ENCODE results near the gene ADAM10. TPM values are rescaled to one million over a fixed set of nuclear protein-coding genes. Genes with fewer than 3 reads are reported as not detected.

ADAM10 gene
- polyA plus RNA-seq, 1 donor: 110 TPM

- no peak overlapping the region for H3K4me3 ChIP-seq (ENCODE audit: low read length)
- H3K4me1 ChIP-seq (ENCODE audit: control insufficient read depth, insufficient read depth, low read length): peaks cover 19% of the 10 kb centered on the region
- H3K27ac ChIP-seq (ENCODE audit: low read length): no peak overlapping the region
- H3K36me3 ChIP-seq (ENCODE audit: control insufficient read depth, insufficient read depth, low read length): no peaks in the 10 kb centered on the region
- H3K27me3 ChIP-seq (ENCODE audit: control insufficient read depth, insufficient read depth, low read length): no peaks in the 10 kb centered on the region
- 93% methylated on average over 3 of the region's 3 CpGs for WGBS (ENCODE audit: insufficient coverage, low lambda C conversion rate)
- no peaks in the 10 kb centered on the region for H3K9me3 ChIP-seq (ENCODE audit: control insufficient read depth, low read depth, low read length)
- DNase-seq: no peak
These were observed 193.0 kb downstream of the ADAM10 start for GRCh38 chr15:58556541-58556940.

DNA sequence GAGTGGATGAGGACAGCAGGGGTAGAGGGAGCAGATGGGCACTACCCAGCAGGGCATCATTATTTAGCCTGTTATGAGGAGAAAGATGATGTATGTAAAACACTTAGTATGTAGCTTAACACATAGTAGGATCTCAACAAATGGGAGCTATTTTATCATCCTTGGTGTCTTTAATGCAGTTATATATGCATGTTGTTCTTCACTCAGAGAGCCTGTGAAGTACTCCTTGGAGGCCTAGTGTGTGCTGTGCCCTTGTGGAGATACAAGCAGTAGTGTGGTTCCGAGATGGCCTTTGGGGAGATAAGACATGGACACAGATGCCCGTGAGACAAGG, 193.5 kb downstream of the ADAM10 start:
- Histone ChIP-seq H3K27ac (ENCODE audit: low read length) (no peak overlapping the region), H3K9me3 (ENCODE audit: control insufficient read depth, low read depth, low read length) (no peaks in the 10 kb centered on the region), H3K36me3 (ENCODE audit: control insufficient read depth, insufficient read depth, low read length) (no peaks in the 10 kb centered on the region), H3K4me3 (ENCODE audit: low read length) (no peak overlapping the region), H3K4me1 (ENCODE audit: control insufficient read depth, insufficient read depth, low read length) (peaks cover 21% of the 10 kb centered on the region), H3K27me3 (ENCODE audit: control insufficient read depth, insufficient read depth, low read length) (no peaks in the 10 kb centered on the region)
- DNase-seq: no peak
- 60% methylated on average over 1 of the region's 2 CpGs for WGBS (ENCODE audit: insufficient coverage, low lambda C conversion rate)

DNA sequence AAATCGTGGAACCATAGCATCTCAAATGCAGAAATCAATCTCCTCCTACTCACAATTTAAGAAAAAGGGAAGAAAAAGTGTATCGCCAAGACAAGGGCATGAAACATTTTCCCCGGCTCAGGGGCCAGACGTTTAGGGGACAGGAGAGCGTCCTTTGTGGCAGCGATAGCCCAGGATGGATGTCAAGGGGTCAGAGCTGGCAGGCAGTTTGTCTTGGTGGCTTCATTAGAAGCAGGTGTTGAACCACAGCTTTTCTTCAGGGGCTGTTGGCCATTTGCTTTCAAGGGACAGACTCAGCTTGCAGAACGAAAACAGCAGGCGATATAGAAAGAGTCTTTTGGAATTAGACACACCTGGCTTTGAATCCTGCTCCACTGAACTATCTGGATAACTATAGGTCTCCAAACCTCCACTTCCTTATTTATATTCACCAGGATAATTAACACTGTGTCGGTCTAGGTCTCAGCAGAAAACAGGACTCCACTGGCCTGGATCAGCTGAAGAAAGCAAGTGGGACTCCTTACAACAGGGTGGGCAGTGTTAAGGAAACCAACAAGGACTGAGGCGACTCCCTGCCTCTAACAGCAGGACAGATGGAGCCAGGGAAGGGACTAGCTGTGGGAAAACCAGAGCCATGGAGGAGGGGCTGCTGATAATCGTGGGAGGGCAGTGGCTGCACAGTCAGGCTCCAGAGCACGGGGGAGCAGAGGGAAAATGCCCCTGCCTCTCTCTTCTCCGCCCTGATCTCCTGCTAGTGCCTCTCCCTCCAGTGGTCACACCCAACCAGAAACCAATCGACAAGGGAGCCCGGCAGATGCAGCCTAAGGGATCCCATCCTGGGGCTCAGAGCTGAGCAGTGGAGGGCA, 194.1 kb downstream of the ADAM10 start:
- WGBS (ENCODE audit: insufficient coverage, low lambda C conversion rate): no CpG with 5 or more reads among the region's 15 CpGs
- no peaks in the 10 kb centered on the region for H3K9me3 ChIP-seq (ENCODE audit: control insufficient read depth, low read depth, low read length)
- DNase-seq: no peak

DNA sequence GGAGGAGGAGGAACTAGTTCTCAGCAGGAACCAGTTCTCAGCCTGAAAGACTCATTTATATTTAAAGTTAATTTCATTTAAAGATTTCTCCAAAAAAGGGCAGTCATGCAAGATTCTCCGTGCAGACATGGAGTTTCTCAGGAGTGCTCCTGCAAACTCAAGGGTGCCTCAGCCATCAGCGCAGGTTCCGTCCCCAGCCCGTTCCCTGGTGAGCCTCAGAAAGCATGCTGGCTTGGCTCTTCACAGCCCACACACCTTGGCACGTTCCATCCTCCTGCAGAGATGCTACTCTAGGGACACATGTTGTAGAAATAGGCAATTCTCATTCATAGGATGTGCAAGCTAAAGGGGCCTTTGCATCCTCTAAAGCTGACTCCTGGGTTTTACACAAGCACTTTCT, 194.7 kb downstream of the ADAM10 start:
- Histone ChIP-seq H3K27me3 (ENCODE audit: control insufficient read depth, insufficient read depth, low read length) (no peaks in the 10 kb centered on the region), H3K36me3 (ENCODE audit: control insufficient read depth, insufficient read depth, low read length) (no peaks in the 10 kb centered on the region), H3K4me1 (ENCODE audit: control insufficient read depth, insufficient read depth, low read length) (peaks cover 21% of the 10 kb centered on the region), H3K9me3 (ENCODE audit: control insufficient read depth, low read depth, low read length) (no peaks in the 10 kb centered on the region), H3K27ac (ENCODE audit: low read length) (no peak overlapping the region), H3K4me3 (ENCODE audit: low read length) (no peak overlapping the region)
- no peak for DNase-seq
- no CpG with 5 or more reads among the region's 5 CpGs for WGBS (ENCODE audit: insufficient coverage, low lambda C conversion rate)

More for the DNA sequence above, 194.1 kb downstream of the ADAM10 start:
- Histone ChIP-seq H3K27me3 (ENCODE audit: control insufficient read depth, insufficient read depth, low read length) (no peaks in the 10 kb centered on the region), H3K4me3 (ENCODE audit: low read length) (no peak overlapping the region), H3K27ac (ENCODE audit: low read length) (no peak overlapping the region), H3K36me3 (ENCODE audit: control insufficient read depth, insufficient read depth, low read length) (no peaks in the 10 kb centered on the region), H3K4me1 (ENCODE audit: control insufficient read depth, insufficient read depth, low read length) (peaks cover 21% of the 10 kb centered on the region)

GRCh38 chr15:58553365-58553918, 196.1 kb downstream of the ADAM10 start:
- Histone ChIP-seq H3K4me3 (ENCODE audit: low read length) (no peak overlapping the region), H3K36me3 (ENCODE audit: control insufficient read depth, insufficient read depth, low read length) (no peaks in the 10 kb centered on the region), H3K27ac (ENCODE audit: low read length) (no peak overlapping the region), H3K4me1 (ENCODE audit: control insufficient read depth, insufficient read depth, low read length) (peaks cover 21% of the 10 kb centered on the region), H3K9me3 (ENCODE audit: control insufficient read depth, low read depth, low read length) (no peaks in the 10 kb centered on the region), H3K27me3 (ENCODE audit: control insufficient read depth, insufficient read depth, low read length) (no peaks in the 10 kb centered on the region)
- WGBS (ENCODE audit: insufficient coverage, low lambda C conversion rate): 100% methylated on average over 3 of the region's 10 CpGs
- no peak for DNase-seq

GRCh38 chr15:58552505-58553364, 196.8 kb downstream of the ADAM10 start:
- Histone ChIP-seq H3K9me3 (ENCODE audit: control insufficient read depth, low read depth, low read length) (no peaks in the 10 kb centered on the region), H3K27me3 (ENCODE audit: control insufficient read depth, insufficient read depth, low read length) (no peaks in the 10 kb centered on the region), H3K4me3 (ENCODE audit: low read length) (no peak overlapping the region), H3K36me3 (ENCODE audit: control insufficient read depth, insufficient read depth, low read length) (no peaks in the 10 kb centered on the region), H3K4me1 (ENCODE audit: control insufficient read depth, insufficient read depth, low read length) (peaks cover 21% of the 10 kb centered on the region), H3K27ac (ENCODE audit: low read length) (peak overlapping the region; percentile 27)
- WGBS (ENCODE audit: insufficient coverage, low lambda C conversion rate): 83% methylated on average over 1 of the region's 24 CpGs
- DNase-seq: no peak

- no peaks in the 10 kb centered on the region for H3K9me3 ChIP-seq (ENCODE audit: control insufficient read depth, low read depth, low read length)
- peaks cover 21% of the 10 kb centered on the region for H3K4me1 ChIP-seq (ENCODE audit: control insufficient read depth, insufficient read depth, low read length)
- no peaks in the 10 kb centered on the region for H3K36me3 ChIP-seq (ENCODE audit: control insufficient read depth, insufficient read depth, low read length)
- no peak overlapping the region for H3K4me3 ChIP-seq (ENCODE audit: low read length)
- no peaks in the 10 kb centered on the region for H3K27me3 ChIP-seq (ENCODE audit: control insufficient read depth, insufficient read depth, low read length)
- 28% methylated on average over 2 of the region's 23 CpGs for WGBS (ENCODE audit: insufficient coverage, low lambda C conversion rate)
- peak; percentile 89 to 94 for DNase-seq
- H3K27ac ChIP-seq (ENCODE audit: low read length): peak overlapping the region; percentile 27
These were observed 197.6 kb downstream of the ADAM10 start for GRCh38 chr15:58551764-58552504.

DNA sequence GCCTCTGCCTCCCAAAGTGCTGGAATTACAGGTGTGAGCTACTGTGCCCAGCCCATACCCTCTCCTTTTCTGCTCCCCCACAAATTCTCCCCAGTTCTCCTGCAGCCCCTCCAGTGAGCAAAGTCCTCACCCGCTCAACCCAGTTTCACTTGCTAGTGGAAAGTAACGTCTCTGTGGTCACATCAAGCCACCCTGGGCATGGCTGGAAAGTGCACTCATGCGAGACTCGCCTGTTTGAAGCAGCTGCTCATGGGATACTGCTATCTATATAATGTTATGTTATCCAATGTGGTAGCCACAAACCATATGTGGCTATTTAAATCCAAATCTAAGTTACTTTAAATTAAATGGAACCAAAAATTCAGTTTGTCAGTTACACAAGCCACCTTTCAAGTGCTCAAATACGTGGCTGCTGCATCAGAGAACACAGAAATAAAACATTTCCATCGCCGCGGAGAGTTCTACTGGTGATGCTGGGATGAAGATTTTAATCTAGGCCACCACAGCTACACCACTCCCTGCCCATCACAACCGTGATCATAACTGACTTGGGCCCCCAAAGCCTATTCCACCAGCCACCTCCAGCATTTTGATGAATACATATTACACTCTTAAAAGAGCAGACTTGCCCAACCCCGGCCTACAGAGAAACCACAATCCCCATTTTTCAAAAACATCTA, 198.3 kb downstream of the ADAM10 start:
- H3K36me3 ChIP-seq (ENCODE audit: control insufficient read depth, insufficient read depth, low read length): no peaks in the 10 kb centered on the region
- H3K27ac ChIP-seq (ENCODE audit: low read length): no peak overlapping the region
- peaks cover 21% of the 10 kb centered on the region for H3K4me1 ChIP-seq (ENCODE audit: control insufficient read depth, insufficient read depth, low read length)
- DNase-seq: no peak
- WGBS (ENCODE audit: insufficient coverage, low lambda C conversion rate): 86% methylated on average over 4 of the region's 10 CpGs
- H3K9me3 ChIP-seq (ENCODE audit: control insufficient read depth, low read depth, low read length): no peaks in the 10 kb centered on the region
- no peaks in the 10 kb centered on the region for H3K27me3 ChIP-seq (ENCODE audit: control insufficient read depth, insufficient read depth, low read length)
- no peak overlapping the region for H3K4me3 ChIP-seq (ENCODE audit: low read length)

- peaks cover 15% of the 10 kb centered on the region for H3K4me1 ChIP-seq (ENCODE audit: control insufficient read depth, insufficient read depth, low read length)
- DNase-seq: no peak
- H3K27me3 ChIP-seq (ENCODE audit: control insufficient read depth, insufficient read depth, low read length): no peaks in the 10 kb centered on the region
- no peaks in the 10 kb centered on the region for H3K36me3 ChIP-seq (ENCODE audit: control insufficient read depth, insufficient read depth, low read length)
- no peaks in the 10 kb centered on the region for H3K9me3 ChIP-seq (ENCODE audit: control insufficient read depth, low read depth, low read length)
- no peak overlapping the region for H3K4me3 ChIP-seq (ENCODE audit: low read length)
- H3K27ac ChIP-seq (ENCODE audit: low read length): no peak overlapping the region
- WGBS (ENCODE audit: insufficient coverage, low lambda C conversion rate): no CpG with 5 or more reads among the region's 7 CpGs
These were observed 199.8 kb downstream of the ADAM10 start for GRCh38 chr15:58549785-58550074.
